Glutamatergic neuron (in vitro differentiated cells): ENCODE measurements around the gene ECEL1. TPM values are rescaled to one million over a fixed set of nuclear protein-coding genes. Genes with fewer than 3 reads are reported as not detected.
A peak's percentile ranks its signal among the peaks of the same experiment; 100 is the strongest.
"Not testable (repeated sequence)": the region's sequence is repeated elsewhere in the genome, so short reads cannot be mapped to it uniquely, and the experiment has no call there.

Experiments
- DNase-seq: peaks from one replicate; pipeline ENCODE4 v3.0.0; 2022
- H3K27ac Mint-ChIP-seq: one replicate; pipeline ENCODE4 v1.8.0; 2020; ENCODE audit warnings: mild to moderate bottlenecking, mixed read lengths, inconsistent platforms; ENCODE audit not compliant: unreplicated experiment
- H3K27me3 Mint-ChIP-seq: one replicate; pipeline ENCODE4 v1.8.0; 2020; ENCODE audit warnings: mild to moderate bottlenecking, moderate library complexity, mixed read lengths, inconsistent platforms; ENCODE audit not compliant: unreplicated experiment
- H3K36me3 Mint-ChIP-seq: one replicate; pipeline ENCODE4 v1.8.0; 2020; ENCODE audit warnings: mild to moderate bottlenecking, mixed read lengths, inconsistent platforms; ENCODE audit not compliant: unreplicated experiment
- H3K4me1 Mint-ChIP-seq: one replicate; pipeline ENCODE4 v1.8.0; 2020; ENCODE audit warnings: mild to moderate bottlenecking, low read depth, mixed read lengths, inconsistent platforms; ENCODE audit not compliant: unreplicated experiment
- H3K4me3 Mint-ChIP-seq: one replicate; pipeline ENCODE4 v1.8.0; 2020; ENCODE audit warnings: mild to moderate bottlenecking, mixed read lengths, inconsistent platforms; ENCODE audit not compliant: unreplicated experiment
- H3K9me3 Mint-ChIP-seq: one replicate; pipeline ENCODE4 v1.8.0; 2020; ENCODE audit warnings: mild to moderate bottlenecking, moderate library complexity, mixed read lengths, inconsistent platforms; ENCODE audit not compliant: unreplicated experiment
- total RNA-seq: library from RNA; stranded (reverse); fragmentation: NEBNext Ultra II Directional; extraction: Animal tissue kit (Norgen Biotek cat#: 25700); gene quantifications from one replicate; pipeline ENCODE4 v1.2.1, GENCODE V29; 2021; ENCODE audit not compliant: unreplicated experiment
- TF ChIP-seq, protein P1 (sequence below): fragments of 200-600 bp; sonication (generic); IDR thresholded peaks from one replicate; pipeline ENCODE4 v1.5.0; 2021; ENCODE audit not compliant: partially characterized antibody, unreplicated experiment

ECEL1 gene
- total RNA-seq, 1 donor from 2014 or later = 2.3 TPM

DNA sequence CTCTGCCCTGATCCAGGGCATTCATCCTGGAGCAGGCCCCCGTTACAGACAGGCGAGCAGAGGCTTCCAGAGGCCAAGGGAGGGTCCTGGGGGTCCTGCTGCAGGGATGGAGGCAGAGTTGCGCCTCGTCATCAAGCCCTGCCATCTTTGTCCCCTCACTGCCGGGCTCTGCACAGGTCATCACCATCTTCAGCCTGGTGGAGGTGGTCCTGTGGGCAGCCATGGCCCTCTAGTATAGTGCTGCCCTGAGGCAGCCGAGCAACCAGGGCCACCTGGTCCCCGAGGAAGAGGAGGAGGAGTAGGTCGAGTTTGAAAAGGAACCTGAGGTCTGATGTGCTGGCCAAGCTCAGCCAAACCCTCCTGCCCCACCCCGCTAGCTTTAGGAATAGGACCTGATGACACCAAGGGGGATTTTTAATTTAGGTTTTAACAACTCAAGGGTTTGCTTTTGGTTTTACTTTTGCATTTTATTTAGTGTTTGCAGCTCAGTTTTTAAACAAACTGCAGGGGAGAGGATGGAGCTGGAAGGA is 40.5 kb downstream of the ECEL1 start:
- Mint-ChIP-seq H3K27me3 (peaks cover 8% of the 10 kb centered on the region), H3K9me3 (peaks cover 4% of the 10 kb centered on the region), H3K4me3 (no peak overlapping the region), H3K4me1 (peaks cover 3% of the 10 kb centered on the region), H3K36me3 (no peaks in the 10 kb centered on the region), H3K27ac (no peak overlapping the region)
- TF ChIP-seq, protein P1, sequence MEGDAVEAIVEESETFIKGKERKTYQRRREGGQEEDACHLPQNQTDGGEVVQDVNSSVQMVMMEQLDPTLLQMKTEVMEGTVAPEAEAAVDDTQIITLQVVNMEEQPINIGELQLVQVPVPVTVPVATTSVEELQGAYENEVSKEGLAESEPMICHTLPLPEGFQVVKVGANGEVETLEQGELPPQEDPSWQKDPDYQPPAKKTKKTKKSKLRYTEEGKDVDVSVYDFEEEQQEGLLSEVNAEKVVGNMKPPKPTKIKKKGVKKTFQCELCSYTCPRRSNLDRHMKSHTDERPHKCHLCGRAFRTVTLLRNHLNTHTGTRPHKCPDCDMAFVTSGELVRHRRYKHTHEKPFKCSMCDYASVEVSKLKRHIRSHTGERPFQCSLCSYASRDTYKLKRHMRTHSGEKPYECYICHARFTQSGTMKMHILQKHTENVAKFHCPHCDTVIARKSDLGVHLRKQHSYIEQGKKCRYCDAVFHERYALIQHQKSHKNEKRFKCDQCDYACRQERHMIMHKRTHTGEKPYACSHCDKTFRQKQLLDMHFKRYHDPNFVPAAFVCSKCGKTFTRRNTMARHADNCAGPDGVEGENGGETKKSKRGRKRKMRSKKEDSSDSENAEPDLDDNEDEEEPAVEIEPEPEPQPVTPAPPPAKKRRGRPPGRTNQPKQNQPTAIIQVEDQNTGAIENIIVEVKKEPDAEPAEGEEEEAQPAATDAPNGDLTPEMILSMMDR = no peak
- no peak for DNase-seq

DNA sequence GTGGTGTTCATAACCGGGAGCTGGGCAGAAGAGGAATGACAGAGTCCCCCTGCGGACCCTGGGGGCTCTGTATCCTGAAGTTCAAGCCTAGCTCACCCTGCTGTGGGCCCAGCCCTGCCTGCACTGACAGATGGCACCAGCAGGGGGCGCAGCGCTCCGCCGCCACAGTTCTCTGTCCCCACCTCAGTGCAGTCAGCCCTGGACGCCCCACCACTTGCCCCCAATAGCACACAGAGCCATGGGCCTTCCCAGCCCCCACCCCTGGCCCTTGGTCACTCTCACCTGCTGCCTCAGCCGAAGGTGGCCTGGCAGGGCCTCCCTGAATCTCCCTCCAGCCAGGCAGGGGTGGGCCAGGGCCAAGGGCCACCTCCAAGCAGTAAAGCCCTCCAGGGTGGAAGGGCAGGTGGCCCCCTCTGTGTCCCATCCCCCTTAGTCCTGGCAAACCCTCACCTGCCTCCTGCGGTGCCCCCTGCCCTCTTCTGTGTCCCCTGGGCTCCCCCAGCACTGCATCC is 41.3 kb downstream of the ECEL1 start:
- H3K27ac Mint-ChIP-seq, H3K4me1 Mint-ChIP-seq, H3K4me3 Mint-ChIP-seq, H3K27me3 Mint-ChIP-seq, DNase-seq, H3K9me3 Mint-ChIP-seq, H3K36me3 Mint-ChIP-seq: not testable (repeated sequence)
- TF ChIP-seq, protein P1 = peak; percentile 64

DNA sequence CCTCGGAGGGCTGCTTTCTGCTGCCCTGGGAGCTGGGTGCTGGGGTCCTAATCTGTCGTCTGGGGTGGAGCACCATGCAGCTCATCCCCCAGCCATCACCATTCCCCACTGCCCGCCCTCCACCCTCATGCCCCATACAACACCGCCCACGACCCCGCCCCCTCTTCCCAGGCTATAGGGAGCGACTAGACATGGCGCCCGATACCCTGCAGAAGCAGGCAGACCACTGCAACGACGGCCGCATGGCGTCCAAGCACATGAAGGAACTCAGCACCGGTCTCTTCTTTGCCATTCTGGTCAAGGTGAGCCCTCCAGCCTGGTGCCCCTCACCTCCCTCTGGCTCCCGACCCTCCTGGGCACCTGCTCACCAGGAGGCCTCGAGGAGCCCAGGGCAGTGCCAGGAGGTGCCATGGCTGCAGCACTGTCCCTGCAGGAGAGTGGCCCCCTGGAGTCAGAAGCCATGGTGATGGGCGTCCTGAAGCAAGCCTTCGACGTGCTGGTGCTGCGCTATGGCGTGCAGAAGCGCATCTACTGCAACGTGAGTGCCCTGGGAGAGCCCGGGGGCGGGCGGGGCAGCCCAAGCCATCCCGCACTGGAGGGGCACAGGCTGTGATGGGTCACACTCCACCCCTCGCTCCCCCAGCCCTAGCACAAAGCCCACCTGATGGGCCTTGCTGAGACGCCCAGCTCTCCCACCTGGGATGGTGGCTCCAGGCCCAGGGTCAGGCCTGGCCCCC is 42.3 kb downstream of the ECEL1 start:
- H3K27ac Mint-ChIP-seq, H3K36me3 Mint-ChIP-seq, H3K4me1 Mint-ChIP-seq, H3K9me3 Mint-ChIP-seq, H3K4me3 Mint-ChIP-seq, DNase-seq: not testable (repeated sequence)
- H3K27me3 Mint-ChIP-seq = peaks cover 14% of the 10 kb centered on the region

DNA sequence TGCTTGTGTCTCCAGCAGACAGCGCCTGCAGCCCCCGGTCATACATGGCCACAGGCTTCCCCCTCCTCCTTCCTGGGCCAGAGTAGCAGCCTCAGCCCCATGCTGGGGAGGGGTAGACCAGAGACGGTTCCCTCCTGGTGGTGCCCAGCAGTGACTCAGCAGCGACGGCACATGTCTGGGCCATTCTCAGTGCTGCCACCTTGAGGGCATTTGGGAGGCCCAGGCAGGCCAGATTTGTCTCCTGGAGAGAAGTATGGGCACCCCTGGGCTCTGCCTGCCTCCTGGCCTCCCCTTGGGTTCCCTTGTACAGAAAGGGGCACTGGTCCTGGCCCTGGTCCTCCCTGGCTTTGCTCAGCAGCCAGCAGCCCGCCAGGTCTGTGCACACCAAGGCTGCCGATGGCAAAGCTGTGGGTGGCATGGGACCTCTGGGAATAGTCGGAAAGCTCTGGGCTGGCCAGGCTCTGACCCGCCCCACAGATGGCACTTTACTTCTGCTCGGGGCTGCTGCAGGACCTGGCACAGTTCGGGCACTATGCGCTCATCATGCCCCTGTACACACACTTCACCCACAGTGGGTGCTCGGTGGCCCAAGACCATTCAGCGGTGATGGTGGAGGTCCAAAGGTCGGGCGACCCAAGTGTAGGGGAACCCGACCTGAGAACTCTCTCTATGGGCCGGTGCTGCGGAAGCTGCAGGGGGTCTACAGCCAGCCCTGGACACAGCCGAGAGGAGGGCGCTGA is 43.1 kb downstream of the ECEL1 start:
- H3K27me3 Mint-ChIP-seq = peaks cover 13% of the 10 kb centered on the region
- no peaks in the 10 kb centered on the region for H3K9me3 Mint-ChIP-seq
- no peaks in the 10 kb centered on the region for H3K4me1 Mint-ChIP-seq
- no peak overlapping the region for H3K4me3 Mint-ChIP-seq
- DNase-seq = peak; percentile 75
- TF ChIP-seq, protein P1 = peak; percentile 67
- no peaks in the 10 kb centered on the region for H3K36me3 Mint-ChIP-seq
- H3K27ac Mint-ChIP-seq = no peak overlapping the region

DNA sequence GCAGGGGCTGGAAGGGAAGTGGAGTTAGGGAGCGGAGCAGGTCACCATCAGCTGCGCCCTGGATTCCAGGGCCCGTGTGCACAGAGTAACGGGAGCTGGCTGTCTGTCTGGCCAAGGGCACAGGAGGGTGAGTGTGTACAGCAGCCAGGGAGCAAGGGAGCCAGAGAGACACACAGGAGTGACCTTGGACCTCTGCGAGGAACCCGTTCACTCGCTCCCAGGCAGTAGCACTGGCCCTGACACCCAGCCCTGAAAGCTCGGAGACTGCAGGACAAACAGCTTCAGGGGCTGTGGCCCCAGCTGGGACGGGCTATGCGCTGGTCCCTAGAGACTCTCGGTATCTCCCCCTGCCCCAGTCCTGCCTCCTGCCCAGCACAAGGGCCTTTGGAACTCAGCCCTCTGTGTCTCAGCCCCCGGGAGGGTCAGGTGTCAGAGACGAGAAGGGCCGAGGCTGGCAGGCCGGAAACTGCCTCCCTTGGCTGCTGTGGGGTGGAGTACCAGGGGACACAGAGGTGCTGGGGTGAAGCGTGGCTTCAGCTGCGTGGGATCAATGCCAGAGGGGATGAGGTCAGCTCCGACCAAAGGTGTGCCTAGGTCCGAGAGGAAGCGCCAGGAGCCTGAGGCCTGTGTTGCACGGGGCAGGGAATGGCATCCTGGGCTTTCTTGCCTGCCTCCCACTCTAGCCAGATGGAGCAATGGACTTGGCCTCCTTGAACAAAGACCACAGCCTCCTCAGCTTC is 43.8 kb downstream of the ECEL1 start:
- H3K4me1 Mint-ChIP-seq, H3K36me3 Mint-ChIP-seq, DNase-seq, H3K27ac Mint-ChIP-seq, H3K4me3 Mint-ChIP-seq, H3K9me3 Mint-ChIP-seq: not testable (repeated sequence)
- peaks cover 13% of the 10 kb centered on the region for H3K27me3 Mint-ChIP-seq

DNA sequence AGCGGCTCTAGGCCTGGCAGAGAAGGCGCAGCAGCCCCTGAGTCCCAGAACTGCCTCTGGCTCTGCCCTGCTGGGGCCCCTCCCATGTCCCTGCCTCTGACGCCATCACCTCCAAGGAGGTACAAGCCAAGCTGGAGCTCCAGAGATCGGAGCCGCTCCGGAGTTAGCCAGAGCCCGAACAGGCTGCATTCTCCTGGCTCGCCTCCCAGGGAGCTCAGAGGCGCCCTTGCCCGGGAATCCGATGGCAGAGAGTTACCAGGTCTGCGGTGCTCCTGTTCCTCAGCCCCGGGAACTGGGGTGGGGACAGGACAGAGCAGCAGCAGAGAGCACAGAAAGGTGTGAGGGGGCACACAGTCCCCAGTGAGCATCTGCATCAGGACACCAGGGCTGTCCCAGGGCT is 44.6 kb downstream of the ECEL1 start:
- H3K4me3 Mint-ChIP-seq, H3K36me3 Mint-ChIP-seq, H3K4me1 Mint-ChIP-seq, DNase-seq, H3K9me3 Mint-ChIP-seq, H3K27ac Mint-ChIP-seq: not testable (repeated sequence)
- peaks cover 13% of the 10 kb centered on the region for H3K27me3 Mint-ChIP-seq

DNA sequence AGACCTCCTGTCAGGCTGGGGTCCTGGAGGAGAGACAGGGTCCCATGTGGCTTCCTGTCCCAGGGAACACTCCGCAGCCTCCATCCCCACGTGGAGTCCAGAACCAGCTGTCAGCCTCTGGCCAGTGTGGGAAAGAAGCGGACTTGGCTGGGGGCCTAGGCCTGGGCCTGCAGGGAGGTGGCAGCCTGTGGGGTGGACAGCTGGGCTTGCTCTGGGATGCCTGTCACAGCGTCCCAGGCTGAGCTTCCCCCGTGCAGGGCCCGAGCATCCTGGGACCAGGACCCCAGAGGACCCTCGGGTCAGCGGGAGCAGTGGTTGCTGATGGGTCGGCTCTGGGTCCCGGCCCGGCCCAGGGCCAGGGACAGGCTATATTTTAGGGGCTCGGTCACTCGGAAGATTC is 45.2 kb downstream of the ECEL1 start:
- H3K36me3 Mint-ChIP-seq, H3K9me3 Mint-ChIP-seq, H3K4me1 Mint-ChIP-seq, DNase-seq, H3K27ac Mint-ChIP-seq, H3K4me3 Mint-ChIP-seq: not testable (repeated sequence)
- peaks cover 12% of the 10 kb centered on the region for H3K27me3 Mint-ChIP-seq

DNA sequence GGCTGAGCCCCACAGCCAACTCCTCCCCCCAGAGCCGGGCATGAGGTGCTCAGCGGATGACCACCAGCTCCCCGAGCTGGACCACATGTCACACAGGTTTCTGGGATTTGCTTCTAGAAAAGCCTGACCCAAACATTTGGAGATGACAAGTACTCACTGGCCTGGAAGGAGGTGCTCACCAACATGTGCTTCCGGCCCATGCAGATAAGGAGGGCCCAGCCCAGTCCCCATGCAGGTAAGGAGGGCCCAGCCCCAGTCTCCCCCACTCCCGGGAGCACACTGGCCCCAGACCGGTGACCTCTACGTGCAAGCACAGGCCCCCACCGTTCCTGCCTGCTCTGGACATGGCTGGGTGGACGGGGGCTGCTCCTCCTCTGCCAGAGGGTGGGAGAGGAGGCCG is 45.7 kb downstream of the ECEL1 start:
- H3K9me3 Mint-ChIP-seq, H3K27ac Mint-ChIP-seq, H3K4me3 Mint-ChIP-seq, DNase-seq, H3K36me3 Mint-ChIP-seq, H3K4me1 Mint-ChIP-seq: not testable (repeated sequence)
- peaks cover 12% of the 10 kb centered on the region for H3K27me3 Mint-ChIP-seq
